Erythroblast (primary cell): Measurements from ENCODE around the gene TUBB3.

ENCODE experiments used
- GATA1 ChIP-seq: IDR thresholded peaks from 2 replicates; pipeline ENCODE4 v1.6.1; 2011; ENCODE audit warnings: low read depth, mild to moderate bottlenecking, control low read depth, low read length, moderate library complexity
- POLR2A ChIP-seq: IDR thresholded peaks from 2 replicates; pipeline ENCODE4 v1.6.1; 2011; ENCODE audit warnings: mild to moderate bottlenecking, low read length

- TF ChIP-seq POLR2A (no peak), GATA1 (no peak)
These were observed 35.5 kb downstream of the TUBB3 start for GRCh38 chr16:89958596-89958995.
